Caco-2 (cell line): ENCODE results near the gene SRPK2. TPM values are rescaled to one million over a fixed set of nuclear protein-coding genes. Genes with fewer than 3 reads are reported as not detected.
"Not testable (repeated sequence)": the region's sequence is repeated elsewhere in the genome, so short reads cannot be mapped to it uniquely, and the experiment has no call there.

ENCODE experiments used
- BruUV-seq: library from RNA; stranded (reverse); fragments of 400-500 nt; replicated peaks from 2 replicates; lab custom pipeline; 2021; lab: Mats Ljungman, UMichigan
- CTCF ChIA-PET: fragments of 300-600 bp; sonication (Branson Sonifier 250); formaldehyde crosslinking; loops from one replicate; lab custom pipeline; 2022; ENCODE audit warnings: antibody characterized with exemption; lab: Charles Lee
- POLR2A ChIA-PET: fragments of 300-600 bp; sonication (Branson Sonifier 250); formaldehyde crosslinking; loops from one replicate; lab custom pipeline; 2022; ENCODE audit warnings: antibody characterized with exemption; lab: Charles Lee
- DNase-seq, 2 experiments: peaks; one replicate each; pipeline versions ENCODE4 v3.0.0 to v3.0.0-alpha.2; 2020 to 2022
- H3K27me3 ChIP-seq: replicated peaks from 2 replicates; pipeline ENCODE4 v1.6.0; 2011; ENCODE audit warnings: low read length; ENCODE audit not compliant: control insufficient read depth, insufficient read depth
- H3K36me3 ChIP-seq: 2 replicates; pipeline ENCODE4 v1.5.1; 2011; ENCODE audit warnings: low read length; ENCODE audit not compliant: control insufficient read depth, insufficient read depth
- H3K4me1 ChIP-seq: fragments of 250-450 bp; sonication (Bioruptor Pico); 2 replicates; pipeline ENCODE4 v1.5.1; 2020; ENCODE audit warnings: mild to moderate bottlenecking
- H3K4me3 ChIP-seq: 2 replicates; pipeline ENCODE4 v1.5.1; 2011; ENCODE audit warnings: low read depth, mild to moderate bottlenecking, control low read depth, low read length
- H3K9me3 ChIP-seq: fragments of 250-450 bp; sonication (Bioruptor Pico); 2 replicates; pipeline ENCODE4 v1.5.1; 2020; ENCODE audit warnings: mild to moderate bottlenecking, moderate library complexity
- H3K27ac Mint-ChIP-seq: one replicate; pipeline ENCODE4 v1.8.0; 2022; ENCODE audit warnings: mixed read lengths; ENCODE audit not compliant: unreplicated experiment
- H3K27me3 Mint-ChIP-seq: one replicate; pipeline ENCODE4 v1.8.0; 2022; ENCODE audit warnings: mixed read lengths; ENCODE audit not compliant: insufficient read depth, unreplicated experiment
- H3K36me3 Mint-ChIP-seq: one replicate; pipeline ENCODE4 v1.8.0; 2022; ENCODE audit warnings: mild to moderate bottlenecking, mixed read lengths; ENCODE audit not compliant: insufficient read depth, unreplicated experiment
- H3K4me1 Mint-ChIP-seq: one replicate; pipeline ENCODE4 v1.8.0; 2022; ENCODE audit warnings: low read depth, mixed read lengths; ENCODE audit not compliant: unreplicated experiment
- H3K4me3 Mint-ChIP-seq: one replicate; pipeline ENCODE4 v1.8.0; 2022; ENCODE audit warnings: mild to moderate bottlenecking, moderate library complexity, mixed read lengths; ENCODE audit not compliant: unreplicated experiment
- H3K9me3 Mint-ChIP-seq: one replicate; pipeline ENCODE4 v1.8.0; 2022; ENCODE audit warnings: mixed read lengths; ENCODE audit not compliant: unreplicated experiment
- CTCF ChIP-seq, 2 experiments: fragments of 200-600 bp in 1 of 2; IDR thresholded peaks; 1 replicate in 1 of 2; 2 replicates in 1 of 2; pipeline versions ENCODE4 v1.5.1 to v1.8.0; 2011 to 2022; ENCODE audit warnings: antibody characterized with exemption in 1 of 2, control low read depth in 1 of 2, inconsistent platforms in 1 of 2, low read depth in 1 of 2, low read length in 1 of 2, mild to moderate bottlenecking in 1 of 2, moderate library complexity in 1 of 2; ENCODE audit not compliant: insufficient read depth in 1 of 2, severe bottlenecking in 1 of 2, unreplicated experiment in 1 of 2
- intact Hi-C: fragments of 100-400 bp; cut with micrococcal nuclease; formaldehyde crosslinking; loops from one replicate; pipeline ENCODE4 v1.10.0; 2022; ENCODE audit not compliant: unreplicated experiment
- total RNA-seq: library from RNA; stranded (reverse); gene quantifications from 2 replicates; pipeline ENCODE4 v1.2.3, GENCODE V29; 2022

Gene SRPK2
- total RNA-seq, 1 experiment from 2014 or later = 39.9 TPM

- intact Hi-C loops = no loop called here
- Mint-ChIP-seq H3K27ac (no peak overlapping the region), H3K36me3 (peaks cover 5% of the 10 kb centered on the region), H3K9me3 (no peaks in the 10 kb centered on the region), H3K4me1 (peaks cover 8% of the 10 kb centered on the region), H3K4me3 (no peak overlapping the region), H3K27me3 (no peaks in the 10 kb centered on the region)
- Histone ChIP-seq H3K4me3 (no peak overlapping the region), H3K36me3 (no peaks in the 10 kb centered on the region), H3K9me3 (no peaks in the 10 kb centered on the region), H3K27me3 (no peaks in the 10 kb centered on the region), H3K4me1 (no peaks in the 10 kb centered on the region)
- no TSS peak for BruUV-seq
- ChIA-PET POLR2A (no interaction called here), CTCF (no interaction called here)
- no peak for TF ChIP-seq CTCF (IDR thresholded peaks at IDR 0.05; ENCODE audit: insufficient read depth in 1 of 2, low read depth in 1 of 2, low read length in 1 of 2, severe bottlenecking in 1 of 2, unreplicated experiment in 1 of 2)
- DNase-seq = no peak
These were observed 82.4 kb downstream of the SRPK2 start for GRCh38 chr7:105306298-105306748.

DNA sequence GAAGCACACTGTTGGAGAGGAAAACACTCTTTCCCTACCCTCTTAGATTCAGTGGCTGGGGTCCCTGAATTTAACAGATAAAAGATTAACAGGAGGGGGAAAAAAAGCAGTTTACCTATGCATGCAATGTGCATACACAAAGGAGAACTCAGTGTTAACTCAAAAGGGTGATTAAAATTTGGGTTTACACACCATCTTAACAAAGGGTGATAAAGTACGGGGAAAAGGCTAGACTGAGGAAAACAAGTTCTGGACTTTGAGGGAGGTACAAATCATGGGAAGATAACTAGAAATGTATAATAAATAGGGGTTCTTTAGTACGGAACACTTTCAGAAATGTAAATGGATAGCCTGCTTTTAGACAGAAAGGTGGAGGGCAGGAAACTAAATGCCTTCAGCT, 83.1 kb downstream of the SRPK2 start:
- H3K27ac Mint-ChIP-seq = no peak overlapping the region
- no peaks in the 10 kb centered on the region for H3K36me3 ChIP-seq
- no peak for DNase-seq
- H3K9me3 Mint-ChIP-seq = no peaks in the 10 kb centered on the region
- H3K4me3 ChIP-seq = no peak overlapping the region
- H3K9me3 ChIP-seq = no peaks in the 10 kb centered on the region
- no peaks in the 10 kb centered on the region for H3K27me3 Mint-ChIP-seq
- H3K4me3 Mint-ChIP-seq = no peak overlapping the region
- POLR2A ChIA-PET = no interaction called here
- no peak for TF ChIP-seq CTCF (IDR thresholded peaks at IDR 0.05; ENCODE audit: insufficient read depth in 1 of 2, low read depth in 1 of 2, low read length in 1 of 2, severe bottlenecking in 1 of 2, unreplicated experiment in 1 of 2)
- no peaks in the 10 kb centered on the region for H3K4me1 ChIP-seq
- H3K4me1 Mint-ChIP-seq = peaks cover 8% of the 10 kb centered on the region
- H3K27me3 ChIP-seq = no peaks in the 10 kb centered on the region
- BruUV-seq = no TSS peak
- intact Hi-C loops = no loop called here
- peaks cover 5% of the 10 kb centered on the region for H3K36me3 Mint-ChIP-seq
- CTCF ChIA-PET = no interaction called here

DNA sequence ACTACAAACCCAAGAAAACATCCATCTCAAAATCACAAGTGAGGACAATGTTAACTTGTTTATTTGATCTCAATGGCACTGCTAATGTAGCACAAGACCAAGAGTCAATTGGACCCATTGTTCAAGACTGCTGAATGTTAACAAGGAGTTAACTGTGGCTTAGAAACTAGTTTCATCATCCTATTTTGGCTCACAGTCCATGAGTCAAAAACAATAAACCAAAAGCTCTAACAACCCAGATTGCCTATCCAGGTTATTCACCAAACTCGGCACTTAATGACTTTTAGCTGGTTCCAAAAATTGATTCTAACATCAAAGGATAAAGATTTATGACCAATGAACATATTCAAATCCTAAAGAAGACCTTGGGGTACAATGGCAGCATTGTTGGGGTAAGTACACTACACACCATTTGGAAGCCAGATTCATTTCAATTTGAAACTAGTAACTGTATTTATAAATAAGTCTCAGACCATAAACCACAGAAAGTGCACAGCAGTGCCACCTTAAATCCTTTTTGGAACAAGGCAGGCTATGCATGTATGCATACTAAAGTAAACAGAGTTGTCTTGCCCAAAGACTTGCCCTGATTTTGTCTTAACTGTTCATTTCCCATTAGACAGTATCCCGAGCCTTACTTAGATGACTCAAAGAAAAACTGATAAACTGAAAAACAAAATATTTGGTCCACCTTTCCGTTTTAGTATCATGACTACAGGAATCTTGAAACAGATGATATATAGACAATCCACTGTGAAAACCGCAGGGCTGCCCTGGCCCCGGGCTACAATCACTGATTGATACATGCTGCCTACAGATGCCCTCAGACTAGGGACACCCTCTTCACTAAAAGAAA, 84.5 kb downstream of the SRPK2 start:
- H3K9me3 Mint-ChIP-seq = no peaks in the 10 kb centered on the region
- no TSS peak for BruUV-seq
- intact Hi-C loops = no loop called here
- H3K4me1 ChIP-seq = no peaks in the 10 kb centered on the region
- no peak overlapping the region for H3K27ac Mint-ChIP-seq
- TF ChIP-seq CTCF (IDR thresholded peaks at IDR 0.05; ENCODE audit: insufficient read depth in 1 of 2, low read depth in 1 of 2, low read length in 1 of 2, severe bottlenecking in 1 of 2, unreplicated experiment in 1 of 2) = no peak
- no peaks in the 10 kb centered on the region for H3K9me3 ChIP-seq
- no peaks in the 10 kb centered on the region for H3K27me3 Mint-ChIP-seq
- H3K4me3 ChIP-seq = no peak overlapping the region
- POLR2A ChIA-PET = no interaction called here
- CTCF ChIA-PET = no interaction called here
- H3K4me3 Mint-ChIP-seq = no peak overlapping the region
- no peaks in the 10 kb centered on the region for H3K4me1 Mint-ChIP-seq
- no peaks in the 10 kb centered on the region for H3K36me3 ChIP-seq
- H3K27me3 ChIP-seq = no peaks in the 10 kb centered on the region
- H3K36me3 Mint-ChIP-seq = peaks cover 5% of the 10 kb centered on the region
- no peak for DNase-seq

GRCh38 chr7:105300587-105300986, 88.1 kb downstream of the SRPK2 start:
- H3K4me1 ChIP-seq, H3K27ac Mint-ChIP-seq, H3K36me3 ChIP-seq, H3K4me3 ChIP-seq, H3K27me3 ChIP-seq, CTCF ChIA-PET, DNase-seq, H3K9me3 Mint-ChIP-seq, intact Hi-C loops, H3K4me1 Mint-ChIP-seq, H3K36me3 Mint-ChIP-seq, POLR2A ChIA-PET, H3K4me3 Mint-ChIP-seq, H3K9me3 ChIP-seq, BruUV-seq, H3K27me3 Mint-ChIP-seq: not testable (repeated sequence)
